HCT116 (cell line): Measurements from ENCODE around the gene NRROS. TPM values are rescaled to one million over a fixed set of nuclear protein-coding genes. Genes with fewer than 3 reads are reported as not detected.

Experiments
- ATAC-seq: fragments of 200-7000 bp; cut with Tn5 transposase; 2 replicates; pipeline ENCODE4 v1.9.1; 2020; ENCODE audit warnings: mild to moderate bottlenecking, moderate library complexity
- BruUV-seq: library from RNA; stranded (reverse); fragments of 400-500 nt; replicated peaks from 2 replicates; lab custom pipeline; 2021; lab: Mats Ljungman, UMichigan
- CTCF ChIA-PET: fragments of 300-600 bp; sonication (Branson Sonifier 250); formaldehyde crosslinking; loops from one replicate; lab custom pipeline; 2021; ENCODE audit warnings: antibody characterized with exemption; lab: Charles Lee
- POLR2A ChIA-PET: fragments of 300-600, 350-600 bp; sonication (Branson Sonifier 250); formaldehyde crosslinking; loops from one replicate; lab custom pipeline; 2021; ENCODE audit warnings: antibody characterized with exemption; lab: Charles Lee
- RAD21 ChIA-PET, 2 experiments: fragments of 300-600 bp; sonication (Branson Sonifier 250); formaldehyde crosslinking; loops; one replicate each; lab custom pipeline; 2023; ENCODE audit warnings: low total read pairs in 2 of 2; ENCODE audit not compliant: uncharacterized antibody in 2 of 2, unreplicated experiment in 2 of 2, low non-redundant PET in 1 of 2; lab: Charles Lee
- DNase-seq: peaks from one replicate; pipeline ENCODE4 v3.0.0-alpha.2; 2010; ENCODE audit warnings: low read depth, low spot score
- H2AFZ ChIP-seq: fragments of 200-600 bp; shearing (Covaris generic), sonication (generic); 2 replicates; pipeline ENCODE4 v1.6.1; 2017; ENCODE audit warnings: low read depth, mixed run types, mixed read lengths, antibody characterized with exemption, low read length; ENCODE audit not compliant: poor library complexity, severe bottlenecking
- H3K27ac ChIP-seq: 2 replicates; pipeline ENCODE4 v1.5.1; 2012; ENCODE audit warnings: low read depth, low read length
- H3K27me3 ChIP-seq: fragments of 200-600 bp; sonication (generic); 2 replicates; pipeline ENCODE4 v1.6.1; 2016; ENCODE audit warnings: mixed run types, low read length, mixed read lengths; ENCODE audit not compliant: insufficient read depth
- H3K36me3 ChIP-seq, 2 experiments: fragments of 200-500 bp in 1 of 2; fragments of 200-600 bp in 1 of 2; sonication (Bioruptor generic) in 1 of 2; sonication (generic) in 1 of 2; 2 replicates each; pipeline versions ENCODE4 v1.5.1 to v1.6.1; 2014 to 2016; ENCODE audit warnings: low read length in 2 of 2, inconsistent platforms in 1 of 2, mixed read lengths in 1 of 2, mixed run types in 1 of 2; ENCODE audit not compliant: insufficient read depth in 2 of 2, control insufficient read depth in 1 of 2
- H3K4me1 ChIP-seq, 2 experiments: fragments of 200-600 bp in 1 of 2; sonication (generic) in 1 of 2; 2 replicates each; pipeline versions ENCODE4 v1.5.1 to v1.6.1; 2012 to 2017; ENCODE audit warnings: low read length in 2 of 2, inconsistent platforms in 1 of 2, mild to moderate bottlenecking in 1 of 2, mixed read lengths in 1 of 2, mixed run types in 1 of 2, moderate library complexity in 1 of 2; ENCODE audit not compliant: insufficient read depth in 2 of 2, control insufficient read depth in 1 of 2
- H3K4me2 ChIP-seq: fragments of 200-600 bp; sonication (generic); 2 replicates; pipeline ENCODE4 v1.6.1; 2017; ENCODE audit warnings: mixed run types, low read length, mixed read lengths
- H3K4me3 ChIP-seq, 2 experiments: fragments of 200-600 bp in 1 of 2; sonication (generic) in 1 of 2; replicated peaks in 1 of 2; 2 replicates each; pipeline ENCODE4 v1.5.1; 2011 to 2016; ENCODE audit warnings: low read length in 2 of 2, control low read depth in 1 of 2, low read depth in 1 of 2, mild to moderate bottlenecking in 1 of 2, mixed read lengths in 1 of 2, mixed run types in 1 of 2
- H3K79me2 ChIP-seq: fragments of 200-600 bp; sonication (generic); 2 replicates; pipeline ENCODE4 v1.6.1; 2017; ENCODE audit warnings: mild to moderate bottlenecking, mixed run types, low read length, moderate library complexity, mixed read lengths; ENCODE audit not compliant: insufficient read depth
- H3K9ac ChIP-seq: fragments of 200-600 bp; sonication (generic); 2 replicates; pipeline ENCODE4 v1.6.1; 2016; ENCODE audit warnings: low read length, mixed read lengths
- H3K9me2 ChIP-seq: fragments of 200-600 bp; sonication (generic), shearing (Covaris generic); 2 replicates; pipeline ENCODE4 v1.6.1; 2017; ENCODE audit warnings: mixed run types, mild to moderate bottlenecking, moderate library complexity; ENCODE audit not compliant: insufficient read depth
- H3K9me3 ChIP-seq, 2 experiments: fragments of 200-500 bp in 1 of 2; fragments of 200-600 bp in 1 of 2; sonication (Bioruptor generic) in 1 of 2; sonication (generic) in 1 of 2; 2 replicates each; pipeline ENCODE4 v1.6.1; 2014 to 2017; ENCODE audit warnings: low read length in 2 of 2, mixed read lengths in 2 of 2, inconsistent platforms in 1 of 2, low read depth in 1 of 2, mild to moderate bottlenecking in 1 of 2, mixed run types in 1 of 2, moderate library complexity in 1 of 2; ENCODE audit not compliant: control insufficient read depth in 1 of 2, insufficient read depth in 1 of 2
- H4K20me1 ChIP-seq: fragments of 200-600 bp; sonication (generic), shearing (Covaris generic); 2 replicates; pipeline ENCODE4 v1.6.1; 2017; ENCODE audit warnings: mixed run types, mild to moderate bottlenecking, moderate library complexity; ENCODE audit not compliant: insufficient read depth
- CEBPB ChIP-seq: IDR thresholded peaks from 2 replicates; pipeline ENCODE4 v1.6.1; 2012; ENCODE audit warnings: low read depth
- CTCF ChIP-seq, 3 experiments: fragments of 200-600 bp in 1 of 3; sonication (generic) in 1 of 3; IDR thresholded peaks in 2 of 3; conservative IDR thresholded peaks in 1 of 3; 2 replicates each; pipeline ENCODE4 v1.5.1; 2012 to 2017; ENCODE audit warnings: low read depth in 2 of 3, low read length in 2 of 3, antibody characterized with exemption in 1 of 3, borderline replicate concordance in 1 of 3, control low read depth in 1 of 3, mild to moderate bottlenecking in 1 of 3, mixed read lengths in 1 of 3, mixed run types in 1 of 3, moderate library complexity in 1 of 3; ENCODE audit not compliant: insufficient read depth in 1 of 3
- EGR1 ChIP-seq: IDR thresholded peaks from 2 replicates; pipeline ENCODE4 v1.6.1; 2012; ENCODE audit warnings: low read depth
- ELF1 ChIP-seq: IDR thresholded peaks from 2 replicates; pipeline ENCODE4 v1.6.1; 2012; ENCODE audit warnings: low read depth, borderline replicate concordance
- EZH2phosphoT487 ChIP-seq: fragments of 200-600 bp; IDR thresholded peaks from 2 replicates; pipeline ENCODE4 v1.6.1; 2018; ENCODE audit warnings: antibody characterized with exemption, borderline replicate concordance
- POLR2AphosphoS5 ChIP-seq: IDR thresholded peaks from 2 replicates; pipeline ENCODE4 v1.6.1; 2011; ENCODE audit warnings: mild to moderate bottlenecking, low read depth, low read length, moderate library complexity
- REST ChIP-seq: IDR thresholded peaks from 2 replicates; pipeline ENCODE4 v1.6.1; 2012; ENCODE audit warnings: low read depth
- SIN3A ChIP-seq: IDR thresholded peaks from 2 replicates; pipeline ENCODE4 v1.6.1; 2012; ENCODE audit warnings: low read depth
- SRF ChIP-seq: IDR thresholded peaks from 2 replicates; pipeline ENCODE4 v1.6.1; 2012; ENCODE audit warnings: low read depth
- YY1 ChIP-seq: IDR thresholded peaks from 2 replicates; pipeline ENCODE4 v1.6.1; 2011; ENCODE audit warnings: low read length, low read depth, moderate library complexity, mild to moderate bottlenecking; ENCODE audit not compliant: insufficient replicate concordance; ENCODE audit errors: extremely low read depth
- ZNF274 ChIP-seq: fragments of 200-500 bp; sonication (Bioruptor generic); IDR thresholded peaks from 2 replicates; pipeline ENCODE4 v1.6.1; 2014; ENCODE audit warnings: mild to moderate bottlenecking, low read depth, low read length, inconsistent platforms
- intact Hi-C: fragments of 100-400 bp; cut with micrococcal nuclease; formaldehyde crosslinking; loops from 2 replicates; pipeline ENCODE4 v1.10.0; 2022
- total RNA-seq: library from RNA; stranded (reverse); gene quantifications from one replicate; pipeline ENCODE4 v1.2.1, GENCODE V29; 2021; ENCODE audit not compliant: unreplicated experiment
- TF ChIP-seq, protein P1 (sequence below): IDR thresholded peaks from 2 replicates; pipeline ENCODE4 v1.6.1; 2011; ENCODE audit warnings: mild to moderate bottlenecking, low read length, moderate library complexity; ENCODE audit not compliant: insufficient replicate concordance; ENCODE audit errors: extremely low read depth

NRROS gene
- total RNA-seq, 1 experiment from 2014 or later: 0.12 TPM

DNA sequence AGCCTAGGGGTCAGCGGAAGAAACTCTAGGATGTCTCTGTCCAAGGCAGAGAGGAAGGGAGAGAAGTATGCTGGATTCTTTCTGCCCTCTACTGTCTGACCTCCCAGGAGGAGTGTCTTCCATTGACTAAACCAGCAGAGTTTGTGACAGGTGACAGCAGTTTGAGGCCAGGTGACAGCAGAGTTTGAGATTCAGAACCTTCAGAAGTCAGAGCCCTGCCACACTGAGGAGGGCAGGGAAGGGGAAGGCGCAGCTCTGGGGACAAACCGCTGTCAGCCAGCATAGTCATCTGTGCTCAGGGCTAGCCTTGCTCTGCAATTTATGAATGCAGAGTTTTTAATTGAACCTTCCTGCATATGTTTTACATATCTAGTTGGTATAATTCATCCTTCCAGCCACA, 12.3 kb downstream of the NRROS start:
- RAD21 ChIA-PET: no interaction called here

More for the DNA sequence above, 12.3 kb downstream of the NRROS start:
- Histone ChIP-seq H3K9ac (no peak overlapping the region), H2AFZ (no peak overlapping the region), H3K27me3 (no peaks in the 10 kb centered on the region), H3K79me2 (no peaks in the 10 kb centered on the region), H3K9me2 (no peaks in the 10 kb centered on the region), H3K9me3 (no peaks in the 10 kb centered on the region), H3K4me1 (peaks cover 7 to 9% of the 10 kb centered on the region in 2 experiments; a peak in 3 of 4 replicates), H3K36me3 (no peaks in the 10 kb centered on the region), H3K4me2 (no peak overlapping the region), H3K4me3 (no peak overlapping the region), H4K20me1 (no peaks in the 10 kb centered on the region), H3K27ac (no peak overlapping the region)
- no TSS peak for BruUV-seq
- ChIA-PET POLR2A (no interaction called here), CTCF (no interaction called here)
- ATAC-seq (no peak), DNase-seq (no peak)
- TF ChIP-seq EZH2phosphoT487: no peak
- no peak for TF ChIP-seq CEBPB
- TF ChIP-seq ELF1: no peak
- TF ChIP-seq CTCF (IDR thresholded peaks at IDR 0.05 in 2 of 3, conservative IDR thresholded peaks at IDR 0.05 in 1 of 3; ENCODE audit: borderline replicate concordance in 1 of 3, insufficient read depth in 1 of 3, low read depth in 2 of 3, low read length in 2 of 3): no peak
- no peak for TF ChIP-seq YY1
- no peak for TF ChIP-seq SIN3A
- TF ChIP-seq REST: no peak
- TF ChIP-seq SRF: no peak
- no peak for TF ChIP-seq ZNF274
- no peak for TF ChIP-seq POLR2AphosphoS5
- TF ChIP-seq EGR1: no peak
- TF ChIP-seq, protein P1, sequence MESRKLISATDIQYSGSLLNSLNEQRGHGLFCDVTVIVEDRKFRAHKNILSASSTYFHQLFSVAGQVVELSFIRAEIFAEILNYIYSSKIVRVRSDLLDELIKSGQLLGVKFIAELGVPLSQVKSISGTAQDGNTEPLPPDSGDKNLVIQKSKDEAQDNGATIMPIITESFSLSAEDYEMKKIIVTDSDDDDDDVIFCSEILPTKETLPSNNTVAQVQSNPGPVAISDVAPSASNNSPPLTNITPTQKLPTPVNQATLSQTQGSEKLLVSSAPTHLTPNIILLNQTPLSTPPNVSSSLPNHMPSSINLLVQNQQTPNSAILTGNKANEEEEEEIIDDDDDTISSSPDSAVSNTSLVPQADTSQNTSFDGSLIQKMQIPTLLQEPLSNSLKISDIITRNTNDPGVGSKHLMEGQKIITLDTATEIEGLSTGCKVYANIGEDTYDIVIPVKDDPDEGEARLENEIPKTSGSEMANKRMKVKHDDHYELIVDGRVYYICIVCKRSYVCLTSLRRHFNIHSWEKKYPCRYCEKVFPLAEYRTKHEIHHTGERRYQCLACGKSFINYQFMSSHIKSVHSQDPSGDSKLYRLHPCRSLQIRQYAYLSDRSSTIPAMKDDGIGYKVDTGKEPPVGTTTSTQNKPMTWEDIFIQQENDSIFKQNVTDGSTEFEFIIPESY: no peak
- intact Hi-C loops: no loop called here
